WTC11 (cell line): ENCODE data around the gene TSGA10.

Experiments used
- CTCF ChIP-seq: fragments of 200-600 bp; IDR thresholded peaks from 2 replicates; pipeline ENCODE4 v1.8.0; 2022; ENCODE audit warnings: antibody characterized with exemption
- E2F4 ChIP-seq: sonication (generic); formaldehyde crosslinking; IDR thresholded peaks from 2 replicates; pipeline ENCODE4 v1.8.1; 2022; ENCODE audit warnings: low read depth, mild to moderate bottlenecking, moderate library complexity, missing genetic modification reagents, borderline replicate concordance
- NR2C2 ChIP-seq: sonication (generic); formaldehyde crosslinking; IDR thresholded peaks from 2 replicates; pipeline ENCODE4 v1.8.0; 2022; ENCODE audit warnings: mild to moderate bottlenecking, missing genetic modification reagents

- no peak for TF ChIP-seq CTCF
- no peak for TF ChIP-seq E2F4 (CRISPR knock-in tag)
- no peak for TF ChIP-seq NR2C2 (CRISPR knock-in tag)
These were observed 26.8 kb downstream of the TSGA10 start for GRCh38 chr2:99127981-99128380.
